ENCODE results near the gene RBBP8NL.

RBBP8NL gene

DNA sequence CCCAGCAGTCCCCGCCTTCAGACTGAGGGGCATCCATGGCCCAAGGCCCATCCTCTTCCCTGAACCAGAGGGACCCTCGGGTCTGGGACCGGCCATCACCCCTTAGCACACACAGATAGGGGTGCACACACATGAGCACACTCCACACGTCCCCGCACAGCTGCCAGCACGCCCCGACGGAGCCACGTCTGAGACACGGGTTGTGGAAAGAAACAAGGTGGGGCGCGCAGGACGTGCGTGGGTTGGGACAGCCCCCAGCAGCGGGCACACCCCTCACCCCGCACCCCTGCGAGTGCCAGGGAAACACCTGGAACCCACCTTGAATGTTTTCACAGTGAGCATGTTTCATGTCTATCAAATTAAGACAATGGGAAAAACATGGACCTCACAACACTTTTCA, 42.0 kb upstream of the RBBP8NL start:
- no peak for DNase-seq
- Histone ChIP-seq H3K27me3 (ENCODE audit: insufficient read depth, low read depth, severe bottlenecking) (no peaks in the 10 kb centered on the region), H3K9me3 (ENCODE audit: severe bottlenecking) (no peaks in the 10 kb centered on the region), H3K4me3 (ENCODE audit: low read depth, low read length) (no peak overlapping the region), H3K36me3 (no peaks in the 10 kb centered on the region), H3K27ac (no peak overlapping the region)
- TF ChIP-seq, protein P1, sequence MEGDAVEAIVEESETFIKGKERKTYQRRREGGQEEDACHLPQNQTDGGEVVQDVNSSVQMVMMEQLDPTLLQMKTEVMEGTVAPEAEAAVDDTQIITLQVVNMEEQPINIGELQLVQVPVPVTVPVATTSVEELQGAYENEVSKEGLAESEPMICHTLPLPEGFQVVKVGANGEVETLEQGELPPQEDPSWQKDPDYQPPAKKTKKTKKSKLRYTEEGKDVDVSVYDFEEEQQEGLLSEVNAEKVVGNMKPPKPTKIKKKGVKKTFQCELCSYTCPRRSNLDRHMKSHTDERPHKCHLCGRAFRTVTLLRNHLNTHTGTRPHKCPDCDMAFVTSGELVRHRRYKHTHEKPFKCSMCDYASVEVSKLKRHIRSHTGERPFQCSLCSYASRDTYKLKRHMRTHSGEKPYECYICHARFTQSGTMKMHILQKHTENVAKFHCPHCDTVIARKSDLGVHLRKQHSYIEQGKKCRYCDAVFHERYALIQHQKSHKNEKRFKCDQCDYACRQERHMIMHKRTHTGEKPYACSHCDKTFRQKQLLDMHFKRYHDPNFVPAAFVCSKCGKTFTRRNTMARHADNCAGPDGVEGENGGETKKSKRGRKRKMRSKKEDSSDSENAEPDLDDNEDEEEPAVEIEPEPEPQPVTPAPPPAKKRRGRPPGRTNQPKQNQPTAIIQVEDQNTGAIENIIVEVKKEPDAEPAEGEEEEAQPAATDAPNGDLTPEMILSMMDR (IDR thresholded peaks at IDR 0.05; ENCODE audit: low read depth, low read length) = no peak

DNA sequence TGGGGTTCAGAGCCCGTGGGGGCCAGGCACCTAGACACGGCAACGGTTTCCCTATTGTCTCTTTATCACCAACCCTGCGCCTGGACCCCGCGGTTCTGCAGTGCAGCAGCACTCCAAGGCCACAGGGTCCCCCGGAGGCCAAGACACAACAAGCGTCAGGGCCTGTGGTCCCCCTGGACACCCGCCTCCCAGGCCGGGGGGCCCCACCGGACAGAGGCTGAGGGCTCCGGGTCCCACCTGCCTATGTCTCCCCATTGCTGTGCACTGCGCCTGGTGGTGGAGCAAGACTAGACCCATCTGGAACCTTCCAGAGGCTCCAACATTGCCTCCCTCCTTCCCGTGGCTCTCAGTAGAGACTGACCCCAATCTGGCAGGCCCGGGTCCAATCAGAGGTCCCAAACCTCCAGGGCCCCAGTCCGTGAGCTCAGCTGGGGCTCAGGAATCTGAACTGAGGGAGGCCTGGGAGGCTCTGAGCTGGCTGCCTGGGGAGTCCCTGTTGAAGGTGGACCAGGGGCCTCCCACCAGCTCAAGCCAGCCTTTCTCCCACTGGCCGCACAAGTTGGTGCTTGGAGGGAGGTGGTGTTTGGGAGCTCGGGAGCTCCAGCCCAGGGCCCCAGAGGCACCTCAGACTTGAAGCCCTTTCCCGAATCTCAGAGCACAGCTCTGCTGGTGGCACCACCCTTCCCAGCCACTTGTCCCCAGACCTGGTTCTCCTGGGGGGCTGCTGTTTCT, 39.6 kb upstream of the RBBP8NL start:
- DNase-seq = no peak
- Histone ChIP-seq H3K27ac (no peak overlapping the region), H3K9me3 (ENCODE audit: severe bottlenecking) (no peaks in the 10 kb centered on the region), H3K27me3 (ENCODE audit: insufficient read depth, low read depth, severe bottlenecking) (no peaks in the 10 kb centered on the region), H3K4me3 (ENCODE audit: low read depth, low read length) (no peak overlapping the region), H3K36me3 (no peaks in the 10 kb centered on the region)
- TF ChIP-seq, protein P1 (IDR thresholded peaks at IDR 0.05; ENCODE audit: low read depth, low read length) = no peak

DNA sequence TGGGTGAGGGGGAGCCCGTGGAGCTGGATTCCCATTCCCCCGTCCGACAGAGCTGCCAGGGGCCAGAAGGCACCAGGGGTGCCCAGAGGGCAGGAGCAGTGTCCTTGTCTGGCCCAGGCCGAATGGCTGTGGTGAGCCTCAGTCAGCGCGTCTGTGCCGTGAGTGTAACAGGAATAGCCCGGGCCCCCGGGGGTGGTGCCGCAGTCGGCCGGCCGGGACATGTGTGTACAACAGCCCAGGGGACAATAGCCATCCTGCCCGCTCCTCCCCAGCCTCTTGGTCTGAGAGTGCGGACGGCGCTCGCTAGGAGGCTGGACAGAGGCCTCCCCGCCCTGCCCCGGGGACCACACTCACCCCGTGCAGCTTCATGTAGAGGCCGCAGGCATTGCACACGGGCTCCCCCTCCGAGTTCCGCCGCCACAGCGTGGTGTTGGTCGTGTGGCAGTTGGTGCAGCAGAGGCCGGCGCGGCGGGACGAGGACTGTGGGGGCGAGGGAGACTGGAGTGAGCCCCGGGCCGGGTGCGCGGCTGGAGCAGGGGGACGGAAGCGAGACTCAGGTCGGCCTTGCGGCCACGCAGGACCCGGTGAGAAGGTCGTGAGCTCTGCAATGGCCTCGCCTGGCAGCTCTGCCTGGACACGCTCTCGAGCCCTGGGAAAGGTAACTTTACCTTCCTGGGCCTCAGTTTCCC, 38.9 kb upstream of the RBBP8NL start:
- H3K36me3 ChIP-seq = no peaks in the 10 kb centered on the region
- TF ChIP-seq, protein P1 (IDR thresholded peaks at IDR 0.05; ENCODE audit: low read depth, low read length) = no peak
- H3K4me3 ChIP-seq (ENCODE audit: low read depth, low read length) = no peak overlapping the region
- H3K27ac ChIP-seq = no peak overlapping the region
- H3K27me3 ChIP-seq (ENCODE audit: insufficient read depth, low read depth, severe bottlenecking) = no peaks in the 10 kb centered on the region
- no peaks in the 10 kb centered on the region for H3K9me3 ChIP-seq (ENCODE audit: severe bottlenecking)
- no peak for DNase-seq

DNA sequence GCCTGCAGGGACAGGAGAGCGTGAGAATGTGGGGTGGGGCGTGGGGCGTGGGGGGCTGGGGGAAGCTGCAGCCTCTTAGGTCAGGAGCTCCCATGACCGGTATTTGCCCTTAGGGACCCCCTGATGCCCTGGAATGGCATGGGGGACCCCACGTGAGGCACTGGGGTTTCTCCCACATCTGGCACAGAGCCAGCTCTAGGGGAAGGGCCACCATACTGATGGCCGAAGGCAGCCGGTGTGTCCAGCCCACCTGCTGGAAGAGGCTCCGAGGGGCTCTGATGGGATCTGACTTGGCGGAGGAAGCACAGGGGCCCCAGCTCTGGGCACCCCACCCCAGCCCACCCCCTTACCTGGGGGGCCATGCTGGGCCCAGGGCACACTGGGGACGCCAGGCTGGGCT, 37.7 kb upstream of the RBBP8NL start:
- Histone ChIP-seq H3K4me3 (ENCODE audit: low read depth, low read length) (no peak overlapping the region), H3K36me3 (no peaks in the 10 kb centered on the region), H3K27me3 (ENCODE audit: insufficient read depth, low read depth, severe bottlenecking) (no peaks in the 10 kb centered on the region), H3K27ac (no peak overlapping the region), H3K9me3 (ENCODE audit: severe bottlenecking) (no peaks in the 10 kb centered on the region)
- no peak for DNase-seq
- TF ChIP-seq, protein P1 (IDR thresholded peaks at IDR 0.05; ENCODE audit: low read depth, low read length) = no peak

DNA sequence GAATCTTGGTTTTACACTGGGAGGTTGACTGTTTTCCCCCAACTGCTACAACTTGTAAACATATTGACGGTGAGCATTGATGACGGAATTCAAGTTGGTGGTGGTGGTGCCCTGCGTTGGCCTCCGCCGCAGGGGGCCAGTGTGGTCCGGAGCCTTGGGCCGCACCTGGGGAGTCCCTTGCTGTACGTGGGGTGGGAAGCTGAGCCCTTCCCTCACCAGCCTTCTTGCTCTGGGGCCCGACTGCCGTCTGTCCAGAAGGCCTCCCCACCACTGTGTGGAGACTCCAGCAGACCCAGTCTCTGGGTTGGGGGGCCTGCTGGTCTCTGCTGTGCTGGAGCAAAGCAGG, 37.1 kb upstream of the RBBP8NL start:
- Histone ChIP-seq H3K27ac (no peak overlapping the region), H3K36me3 (no peaks in the 10 kb centered on the region), H3K9me3 (ENCODE audit: severe bottlenecking) (no peaks in the 10 kb centered on the region), H3K4me3 (ENCODE audit: low read depth, low read length) (no peak overlapping the region), H3K27me3 (ENCODE audit: insufficient read depth, low read depth, severe bottlenecking) (no peaks in the 10 kb centered on the region)
- no peak for DNase-seq
- TF ChIP-seq, protein P1 (IDR thresholded peaks at IDR 0.05; ENCODE audit: low read depth, low read length) = no peak
